Measurements from ENCODE around the gene DTX3L. TPM values are rescaled to one million over a fixed set of nuclear protein-coding genes. Genes with fewer than 3 reads are reported as not detected.

The DTX3L gene
- total and polyA plus RNA-seq, 2 experiments from 2014 or later: 0.04 to 0.33 TPM

DNA sequence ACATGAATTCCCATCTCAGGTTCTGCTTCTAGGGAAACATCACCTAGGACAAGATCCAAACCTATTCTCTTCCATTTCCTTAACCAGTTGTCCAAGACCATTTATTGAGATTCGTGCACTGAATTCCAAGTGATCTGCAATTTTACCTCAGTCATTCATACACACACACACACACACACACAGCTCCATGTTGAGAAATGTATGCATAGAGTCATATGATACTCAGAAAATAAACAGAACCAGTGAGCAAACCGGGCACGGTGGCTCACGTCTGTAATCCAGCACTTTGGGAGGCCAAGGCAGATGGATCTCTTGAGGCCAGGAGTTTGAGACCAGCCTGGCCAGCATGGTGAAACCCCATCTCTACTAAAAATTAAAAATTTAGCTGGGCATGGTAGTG lies 43.3 kb upstream of the DTX3L start:
- no peak for DNase-seq (ENCODE audit: low read depth in 1 of 2, low spot score in 1 of 2)
- Histone ChIP-seq H3K4me3 (no peak overlapping the region), H3K9me3 (ENCODE audit: low read depth) (no peaks in the 10 kb centered on the region), H3K27me3 (no peaks in the 10 kb centered on the region), H3K36me3 (no peaks in the 10 kb centered on the region), H3K4me1 (ENCODE audit: low read depth) (no peaks in the 10 kb centered on the region), H3K27ac (no peak overlapping the region)
- TF ChIP-seq, protein P1, sequence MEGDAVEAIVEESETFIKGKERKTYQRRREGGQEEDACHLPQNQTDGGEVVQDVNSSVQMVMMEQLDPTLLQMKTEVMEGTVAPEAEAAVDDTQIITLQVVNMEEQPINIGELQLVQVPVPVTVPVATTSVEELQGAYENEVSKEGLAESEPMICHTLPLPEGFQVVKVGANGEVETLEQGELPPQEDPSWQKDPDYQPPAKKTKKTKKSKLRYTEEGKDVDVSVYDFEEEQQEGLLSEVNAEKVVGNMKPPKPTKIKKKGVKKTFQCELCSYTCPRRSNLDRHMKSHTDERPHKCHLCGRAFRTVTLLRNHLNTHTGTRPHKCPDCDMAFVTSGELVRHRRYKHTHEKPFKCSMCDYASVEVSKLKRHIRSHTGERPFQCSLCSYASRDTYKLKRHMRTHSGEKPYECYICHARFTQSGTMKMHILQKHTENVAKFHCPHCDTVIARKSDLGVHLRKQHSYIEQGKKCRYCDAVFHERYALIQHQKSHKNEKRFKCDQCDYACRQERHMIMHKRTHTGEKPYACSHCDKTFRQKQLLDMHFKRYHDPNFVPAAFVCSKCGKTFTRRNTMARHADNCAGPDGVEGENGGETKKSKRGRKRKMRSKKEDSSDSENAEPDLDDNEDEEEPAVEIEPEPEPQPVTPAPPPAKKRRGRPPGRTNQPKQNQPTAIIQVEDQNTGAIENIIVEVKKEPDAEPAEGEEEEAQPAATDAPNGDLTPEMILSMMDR (IDR thresholded peaks at IDR 0.05; ENCODE audit: low read depth, low read length): no peak

DNA sequence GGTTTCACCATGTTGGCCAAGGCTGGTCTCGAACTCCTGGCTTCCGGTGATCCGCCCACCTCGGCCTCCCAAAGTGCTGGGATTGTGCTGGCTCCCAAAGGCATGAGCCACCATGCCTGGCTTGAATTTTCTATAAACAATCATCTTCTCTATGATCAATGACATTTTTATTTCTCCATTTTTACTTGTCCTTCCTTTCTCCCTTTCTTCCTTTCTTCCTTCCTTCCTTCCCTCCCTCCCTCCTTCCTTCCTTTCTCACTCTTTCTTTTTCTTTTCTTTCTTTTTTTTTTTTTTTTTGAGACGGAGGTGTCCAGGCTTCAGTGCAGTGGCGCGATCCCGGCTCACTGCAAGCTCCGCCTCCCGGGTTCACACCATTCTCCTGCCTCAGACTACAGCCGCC lies 40.8 kb upstream of the DTX3L start:
- no peak for DNase-seq (ENCODE audit: low read depth in 1 of 2, low spot score in 1 of 2)
- Histone ChIP-seq H3K9me3 (ENCODE audit: low read depth) (no peaks in the 10 kb centered on the region), H3K36me3 (no peaks in the 10 kb centered on the region), H3K4me3 (no peak overlapping the region), H3K4me1 (ENCODE audit: low read depth) (no peaks in the 10 kb centered on the region), H3K27me3 (no peaks in the 10 kb centered on the region), H3K27ac (no peak overlapping the region)
- TF ChIP-seq, protein P1 (IDR thresholded peaks at IDR 0.05; ENCODE audit: low read depth, low read length): no peak

DNA sequence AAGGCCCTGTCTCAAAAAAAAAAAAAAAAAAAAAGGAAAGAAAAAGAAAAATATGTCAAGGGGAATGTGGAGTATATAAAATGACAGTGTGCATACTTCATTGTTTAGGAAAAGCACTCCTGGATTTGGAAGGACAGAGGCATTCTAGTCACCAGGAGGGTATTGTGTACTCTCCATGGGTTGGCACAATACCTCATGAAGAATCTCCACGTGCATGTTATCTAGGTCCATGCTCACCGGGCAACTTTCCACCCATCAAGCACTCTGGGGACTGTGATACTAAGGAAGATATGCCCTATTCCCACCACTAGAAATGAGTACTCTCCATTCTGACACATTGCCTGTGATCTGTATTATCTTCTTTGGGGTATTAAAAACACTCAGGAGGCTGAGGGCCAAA lies 34.0 kb upstream of the DTX3L start:
- TF ChIP-seq, protein P1 (IDR thresholded peaks at IDR 0.05; ENCODE audit: low read depth, low read length): no peak
- Histone ChIP-seq H3K36me3 (no peaks in the 10 kb centered on the region), H3K27ac (no peak overlapping the region), H3K4me1 (ENCODE audit: low read depth) (no peaks in the 10 kb centered on the region), H3K9me3 (ENCODE audit: low read depth) (no peaks in the 10 kb centered on the region), H3K4me3 (no peak overlapping the region), H3K27me3 (no peaks in the 10 kb centered on the region)
- no peak for DNase-seq (ENCODE audit: low read depth in 1 of 2, low spot score in 1 of 2)

DNA sequence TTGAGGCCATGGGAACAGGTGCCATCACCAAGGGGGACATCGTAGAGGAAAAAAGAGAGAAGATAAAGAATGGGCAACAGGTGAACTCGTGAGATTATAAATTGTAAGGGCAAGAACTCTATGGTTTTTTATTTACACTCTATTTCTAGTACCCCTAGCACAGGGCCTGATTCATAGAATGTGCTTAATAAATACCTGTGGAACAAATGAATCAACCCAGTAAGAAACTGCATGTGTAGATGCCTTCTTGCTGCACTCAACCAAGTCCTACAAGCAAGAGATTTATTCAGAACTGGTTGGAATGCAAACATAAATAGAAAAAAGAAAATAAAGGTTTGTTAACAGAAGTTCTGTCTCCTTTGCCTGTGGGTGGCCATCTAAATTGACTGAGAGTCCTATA lies 30.7 kb upstream of the DTX3L start:
- Histone ChIP-seq H3K4me3 (no peak overlapping the region), H3K27ac (no peak overlapping the region), H3K36me3 (no peaks in the 10 kb centered on the region), H3K27me3 (peaks cover 6% of the 10 kb centered on the region), H3K9me3 (ENCODE audit: low read depth) (no peaks in the 10 kb centered on the region), H3K4me1 (ENCODE audit: low read depth) (no peaks in the 10 kb centered on the region)
- no peak for DNase-seq (ENCODE audit: low read depth in 1 of 2, low spot score in 1 of 2)
- TF ChIP-seq, protein P1 (IDR thresholded peaks at IDR 0.05; ENCODE audit: low read depth, low read length): no peak

DNA sequence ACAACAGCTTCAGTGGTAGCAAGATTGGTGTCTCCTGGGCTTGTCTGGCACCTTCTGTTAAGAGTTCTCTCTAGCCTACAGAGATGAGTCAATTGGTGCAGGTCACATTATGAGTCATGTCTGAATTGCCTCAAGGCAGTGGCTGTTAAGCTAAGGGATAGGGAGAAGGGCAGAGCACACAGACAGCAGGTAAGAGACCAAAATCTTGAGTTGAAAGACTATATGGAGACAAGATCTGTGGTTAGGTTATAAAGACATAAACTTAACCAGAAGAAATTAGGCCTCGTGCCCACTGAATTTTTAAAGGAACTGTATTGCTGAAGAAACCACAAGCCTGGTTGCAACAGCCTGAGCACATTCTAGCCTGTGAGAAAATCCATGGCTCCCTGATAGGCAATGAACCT lies 30.2 kb upstream of the DTX3L start:
- Histone ChIP-seq H3K4me1 (ENCODE audit: low read depth) (no peaks in the 10 kb centered on the region), H3K36me3 (no peaks in the 10 kb centered on the region), H3K27ac (no peak overlapping the region), H3K4me3 (no peak overlapping the region), H3K9me3 (ENCODE audit: low read depth) (no peaks in the 10 kb centered on the region), H3K27me3 (peaks cover 6% of the 10 kb centered on the region)
- DNase-seq (ENCODE audit: low read depth in 1 of 2, low spot score in 1 of 2): peak in 1 of 2 donors; percentile 55
- TF ChIP-seq, protein P1 (IDR thresholded peaks at IDR 0.05; ENCODE audit: low read depth, low read length): no peak

All from cardiac muscle cell (in vitro differentiated cells and primary cell).